ENCODE measurements around the gene KRT85.
"Not testable (repeated sequence)": the region's sequence is repeated elsewhere in the genome, so short reads cannot be mapped to it uniquely, and the experiment has no call there.

The KRT85 gene

GRCh38 chr12:52347551-52348510 lies 19.4 kb downstream of the KRT85 start:
- DNase-seq, result no peak

GRCh38 chr12:52347016-52347415 lies 20.3 kb downstream of the KRT85 start:
- DNase-seq, result no peak

GRCh38 chr12:52346593-52346992 lies 20.7 kb downstream of the KRT85 start:
- no peak for DNase-seq

GRCh38 chr12:52345041-52345440 lies 22.2 kb downstream of the KRT85 start:
- not testable (repeated sequence) for DNase-seq

- no peak for DNase-seq
Measured at GRCh38 chr12:52344111-52344510, 23.2 kb downstream of the KRT85 start.

- DNase-seq, result no peak
Measured at GRCh38 chr12:52343550-52343949, 23.7 kb downstream of the KRT85 start.

GRCh38 chr12:52342781-52343490 lies 24.3 kb downstream of the KRT85 start:
- DNase-seq, result no peak

- DNase-seq, result no peak
Measured at GRCh38 chr12:52341066-52341580, 26.2 kb downstream of the KRT85 start.

DNA sequence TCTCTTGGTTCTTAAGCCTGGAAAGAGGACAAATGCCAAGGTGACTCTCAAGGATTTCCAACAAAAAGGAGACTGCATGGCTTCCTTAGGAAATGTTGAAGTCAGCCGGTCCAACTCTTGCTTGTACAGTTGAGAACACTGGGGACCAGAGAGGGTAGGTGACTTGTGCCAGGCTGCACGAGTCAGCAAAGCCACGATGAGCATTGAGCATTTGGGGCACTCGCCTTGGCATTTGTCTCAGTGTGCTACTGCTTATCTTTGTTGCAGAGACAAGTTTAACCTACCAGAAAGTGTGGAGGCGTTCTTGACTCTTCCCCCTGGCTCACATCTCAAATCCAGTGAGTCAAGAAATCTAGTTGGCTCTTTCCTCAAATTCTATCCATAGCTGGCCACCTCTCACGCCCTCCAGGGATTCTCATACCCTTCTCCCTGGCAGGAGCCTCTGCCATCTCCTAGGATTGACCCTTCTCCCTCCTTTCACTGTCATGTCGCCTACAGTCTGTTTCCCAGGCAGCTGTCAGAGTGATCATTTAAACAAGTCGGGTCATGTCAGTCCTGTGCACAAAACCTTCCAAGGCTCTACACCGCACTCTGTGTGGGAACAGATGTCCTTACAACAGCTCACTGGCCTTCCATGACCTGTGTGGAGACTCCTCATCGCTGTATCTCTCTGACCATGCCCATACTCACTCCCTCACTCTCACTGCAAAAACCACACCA lies 28.9 kb downstream of the KRT85 start:
- DNase-seq, result no peak

GRCh38 chr12:52337054-52337453 lies 30.2 kb downstream of the KRT85 start:
- DNase-seq, result no peak

GRCh38 chr12:52336641-52337040 lies 30.6 kb downstream of the KRT85 start:
- no peak for DNase-seq

GRCh38 chr12:52335598-52336262 lies 31.6 kb downstream of the KRT85 start:
- no peak for DNase-seq

- DNase-seq, result no peak
Measured at GRCh38 chr12:52334185-52334584, 33.1 kb downstream of the KRT85 start.

GRCh38 chr12:52333321-52333720 lies 34.0 kb downstream of the KRT85 start:
- no peak for DNase-seq

DNA sequence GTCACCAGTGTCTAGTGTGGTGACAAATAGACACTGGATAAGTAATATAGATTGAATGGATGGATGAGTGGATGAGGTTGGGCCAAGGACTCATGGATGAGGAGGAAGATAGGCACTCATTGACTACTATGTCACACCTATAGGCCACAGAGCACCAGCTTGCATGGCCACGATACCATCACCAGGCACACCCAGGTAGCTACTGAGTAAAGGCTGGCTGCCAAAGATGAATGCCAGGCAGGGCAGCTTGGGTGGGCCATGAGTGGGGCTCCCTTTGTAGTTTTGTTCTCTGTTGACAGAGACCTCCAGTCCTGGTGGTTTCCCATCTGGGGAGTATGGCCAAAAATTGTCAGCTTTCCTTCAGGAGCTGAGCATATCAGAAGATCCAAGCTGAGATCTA lies 34.9 kb downstream of the KRT85 start:
- no peak for DNase-seq

DNA sequence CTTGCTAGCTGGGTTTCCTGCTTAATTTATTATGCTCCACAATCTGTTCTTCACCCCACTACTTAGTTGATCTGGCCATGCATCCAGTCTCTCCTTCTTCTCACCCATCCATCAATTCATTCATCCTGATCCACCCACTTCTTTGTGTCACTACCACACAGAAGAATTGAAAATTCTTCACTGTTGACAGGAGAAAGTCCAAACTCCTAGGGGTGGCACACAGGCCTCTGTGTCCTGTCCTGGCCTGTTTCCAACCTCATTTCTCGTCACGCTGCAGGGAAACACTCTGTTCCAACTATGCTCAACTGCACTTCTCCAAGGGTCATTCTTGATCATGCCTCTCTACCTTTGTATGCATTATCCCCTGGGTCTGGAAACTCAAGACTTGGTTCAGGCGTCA lies 35.4 kb downstream of the KRT85 start:
- DNase-seq, result no peak

DNA sequence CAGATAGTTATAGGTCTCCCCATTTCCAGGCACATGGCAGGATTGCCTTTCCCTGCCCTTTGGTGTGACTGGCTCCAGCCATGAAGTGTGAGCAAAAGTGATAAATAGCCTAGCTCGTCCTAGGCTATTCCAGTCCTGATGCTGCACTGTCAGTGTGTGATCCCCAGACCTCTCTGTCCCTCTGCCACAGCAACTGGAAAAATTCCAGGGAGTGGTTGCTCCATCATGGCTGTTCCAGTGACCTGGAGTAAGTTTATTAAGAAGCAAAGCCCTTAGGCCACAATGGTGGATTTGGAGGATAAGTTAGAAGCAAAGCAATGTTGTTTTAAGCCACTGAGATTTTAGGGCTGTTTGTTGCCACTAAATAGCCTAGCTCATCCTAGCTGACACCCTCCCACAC lies 36.2 kb downstream of the KRT85 start:
- DNase-seq, result no peak

GRCh38 chr12:52327830-52328500 lies 39.3 kb downstream of the KRT85 start:
- no peak for DNase-seq

DNA sequence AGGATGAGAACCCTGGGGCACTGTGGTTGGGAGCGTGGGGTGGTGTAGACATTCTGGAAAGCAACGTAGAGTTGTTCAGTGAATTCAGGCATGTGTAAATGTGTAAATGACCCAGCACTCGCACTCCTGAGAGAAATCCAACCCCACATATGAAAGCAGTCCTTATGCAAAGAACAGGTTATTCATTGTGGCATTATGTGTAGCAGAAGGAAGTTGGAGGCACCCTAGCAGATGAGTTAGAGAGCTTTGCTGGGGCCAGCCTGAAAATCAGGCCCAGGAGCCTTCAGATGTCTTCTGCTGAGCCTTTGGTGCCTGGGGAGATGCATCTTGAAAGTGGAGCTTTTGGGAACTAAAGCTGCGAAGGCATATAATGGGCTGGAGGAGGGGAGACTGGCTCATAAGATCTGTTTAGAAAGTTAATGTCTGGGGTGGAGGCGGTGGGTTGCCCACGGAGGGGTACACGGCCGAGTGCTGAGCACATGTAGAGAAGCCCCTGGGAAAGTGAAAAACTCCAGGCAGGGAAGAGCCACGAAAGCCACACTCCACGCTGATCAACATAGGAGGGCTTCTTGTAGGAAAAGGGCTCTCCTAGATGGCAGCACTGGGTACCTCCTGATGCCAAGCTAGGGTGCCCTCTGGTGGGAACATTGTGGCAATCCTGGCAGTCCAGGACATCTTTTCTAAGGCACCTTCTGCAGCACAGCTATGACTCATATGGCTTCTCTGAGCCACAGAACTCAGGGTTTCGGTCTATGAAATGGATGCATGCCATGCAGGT lies 40.0 kb downstream of the KRT85 start:
- peak; percentile 87 for DNase-seq

DNA sequence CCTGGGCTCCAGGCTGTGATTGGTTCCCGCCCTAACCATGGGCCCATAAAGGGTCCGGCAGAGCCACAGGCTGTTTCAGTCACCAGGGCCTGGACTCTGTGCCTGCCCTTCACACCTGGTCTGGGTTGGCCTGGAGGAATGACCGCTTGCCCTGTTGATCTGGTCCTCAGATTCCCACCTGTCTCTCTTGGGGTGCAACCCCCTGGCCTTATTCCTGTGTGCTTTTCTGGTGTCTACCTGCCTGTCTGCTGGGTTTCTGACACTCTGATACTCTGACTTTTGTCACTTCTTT lies 43.2 kb downstream of the KRT85 start:
- DNase-seq, result no peak
